HCT116 (cell line): ENCODE measurements around the gene ATAD1. TPM values are rescaled to one million over a fixed set of nuclear protein-coding genes. Genes with fewer than 3 reads are reported as not detected.
"Not testable (repeated sequence)": the region's sequence is repeated elsewhere in the genome, so short reads cannot be mapped to it uniquely, and the experiment has no call there.

Experiments
- ATAC-seq: fragments of 200-7000 bp; cut with Tn5 transposase; 2 replicates; pipeline ENCODE4 v1.9.1; 2020; ENCODE audit warnings: mild to moderate bottlenecking, moderate library complexity
- BruUV-seq: library from RNA; stranded (reverse); fragments of 400-500 nt; replicated peaks from 2 replicates; lab custom pipeline; 2021; lab: Mats Ljungman, UMichigan
- CTCF ChIA-PET: fragments of 300-600 bp; sonication (Branson Sonifier 250); formaldehyde crosslinking; loops from one replicate; lab custom pipeline; 2021; ENCODE audit warnings: antibody characterized with exemption; lab: Charles Lee
- POLR2A ChIA-PET: fragments of 300-600, 350-600 bp; sonication (Branson Sonifier 250); formaldehyde crosslinking; loops from one replicate; lab custom pipeline; 2021; ENCODE audit warnings: antibody characterized with exemption; lab: Charles Lee
- RAD21 ChIA-PET, 2 experiments: fragments of 300-600 bp; sonication (Branson Sonifier 250); formaldehyde crosslinking; loops; one replicate each; lab custom pipeline; 2023; ENCODE audit warnings: low total read pairs in 2 of 2; ENCODE audit not compliant: uncharacterized antibody in 2 of 2, unreplicated experiment in 2 of 2, low non-redundant PET in 1 of 2; lab: Charles Lee
- DNase-seq: peaks from one replicate; pipeline ENCODE4 v3.0.0-alpha.2; 2010; ENCODE audit warnings: low read depth, low spot score
- H2AFZ ChIP-seq: fragments of 200-600 bp; shearing (Covaris generic), sonication (generic); 2 replicates; pipeline ENCODE4 v1.6.1; 2017; ENCODE audit warnings: low read depth, mixed run types, mixed read lengths, antibody characterized with exemption, low read length; ENCODE audit not compliant: poor library complexity, severe bottlenecking
- H3K27ac ChIP-seq: 2 replicates; pipeline ENCODE4 v1.5.1; 2012; ENCODE audit warnings: low read depth, low read length
- H3K27me3 ChIP-seq: fragments of 200-600 bp; sonication (generic); 2 replicates; pipeline ENCODE4 v1.6.1; 2016; ENCODE audit warnings: mixed run types, low read length, mixed read lengths; ENCODE audit not compliant: insufficient read depth
- H3K36me3 ChIP-seq, 2 experiments: fragments of 200-500 bp in 1 of 2; fragments of 200-600 bp in 1 of 2; sonication (Bioruptor generic) in 1 of 2; sonication (generic) in 1 of 2; 2 replicates each; pipeline versions ENCODE4 v1.5.1 to v1.6.1; 2014 to 2016; ENCODE audit warnings: low read length in 2 of 2, inconsistent platforms in 1 of 2, mixed read lengths in 1 of 2, mixed run types in 1 of 2; ENCODE audit not compliant: insufficient read depth in 2 of 2, control insufficient read depth in 1 of 2
- H3K4me1 ChIP-seq, 2 experiments: fragments of 200-600 bp in 1 of 2; sonication (generic) in 1 of 2; 2 replicates each; pipeline versions ENCODE4 v1.5.1 to v1.6.1; 2012 to 2017; ENCODE audit warnings: low read length in 2 of 2, inconsistent platforms in 1 of 2, mild to moderate bottlenecking in 1 of 2, mixed read lengths in 1 of 2, mixed run types in 1 of 2, moderate library complexity in 1 of 2; ENCODE audit not compliant: insufficient read depth in 2 of 2, control insufficient read depth in 1 of 2
- H3K4me2 ChIP-seq: fragments of 200-600 bp; sonication (generic); 2 replicates; pipeline ENCODE4 v1.6.1; 2017; ENCODE audit warnings: mixed run types, low read length, mixed read lengths
- H3K4me3 ChIP-seq, 2 experiments: fragments of 200-600 bp in 1 of 2; sonication (generic) in 1 of 2; replicated peaks in 1 of 2; 2 replicates each; pipeline ENCODE4 v1.5.1; 2011 to 2016; ENCODE audit warnings: low read length in 2 of 2, control low read depth in 1 of 2, low read depth in 1 of 2, mild to moderate bottlenecking in 1 of 2, mixed read lengths in 1 of 2, mixed run types in 1 of 2
- H3K79me2 ChIP-seq: fragments of 200-600 bp; sonication (generic); 2 replicates; pipeline ENCODE4 v1.6.1; 2017; ENCODE audit warnings: mild to moderate bottlenecking, mixed run types, low read length, moderate library complexity, mixed read lengths; ENCODE audit not compliant: insufficient read depth
- H3K9ac ChIP-seq: fragments of 200-600 bp; sonication (generic); 2 replicates; pipeline ENCODE4 v1.6.1; 2016; ENCODE audit warnings: low read length, mixed read lengths
- H3K9me2 ChIP-seq: fragments of 200-600 bp; sonication (generic), shearing (Covaris generic); 2 replicates; pipeline ENCODE4 v1.6.1; 2017; ENCODE audit warnings: mixed run types, mild to moderate bottlenecking, moderate library complexity; ENCODE audit not compliant: insufficient read depth
- H3K9me3 ChIP-seq, 2 experiments: fragments of 200-500 bp in 1 of 2; fragments of 200-600 bp in 1 of 2; sonication (Bioruptor generic) in 1 of 2; sonication (generic) in 1 of 2; 2 replicates each; pipeline ENCODE4 v1.6.1; 2014 to 2017; ENCODE audit warnings: low read length in 2 of 2, mixed read lengths in 2 of 2, inconsistent platforms in 1 of 2, low read depth in 1 of 2, mild to moderate bottlenecking in 1 of 2, mixed run types in 1 of 2, moderate library complexity in 1 of 2; ENCODE audit not compliant: control insufficient read depth in 1 of 2, insufficient read depth in 1 of 2
- H4K20me1 ChIP-seq: fragments of 200-600 bp; sonication (generic), shearing (Covaris generic); 2 replicates; pipeline ENCODE4 v1.6.1; 2017; ENCODE audit warnings: mixed run types, mild to moderate bottlenecking, moderate library complexity; ENCODE audit not compliant: insufficient read depth
- CBX3 ChIP-seq: IDR thresholded peaks from 2 replicates; pipeline ENCODE4 v1.6.1; 2012; ENCODE audit warnings: low read depth
- CEBPB ChIP-seq: IDR thresholded peaks from 2 replicates; pipeline ENCODE4 v1.6.1; 2012; ENCODE audit warnings: low read depth
- EGR1 ChIP-seq: IDR thresholded peaks from 2 replicates; pipeline ENCODE4 v1.6.1; 2012; ENCODE audit warnings: low read depth
- ELF1 ChIP-seq: IDR thresholded peaks from 2 replicates; pipeline ENCODE4 v1.6.1; 2012; ENCODE audit warnings: low read depth, borderline replicate concordance
- EZH2 ChIP-seq: fragments of 200-600 bp; sonication (generic); IDR thresholded peaks from 2 replicates; pipeline ENCODE4 v1.6.1; 2017; ENCODE audit warnings: antibody characterized with exemption, mixed run types
- EZH2phosphoT487 ChIP-seq: fragments of 200-600 bp; IDR thresholded peaks from 2 replicates; pipeline ENCODE4 v1.6.1; 2018; ENCODE audit warnings: antibody characterized with exemption, borderline replicate concordance
- FOSL1 ChIP-seq: IDR thresholded peaks from 2 replicates; pipeline ENCODE4 v1.6.1; 2012; ENCODE audit warnings: low read depth
- JUND ChIP-seq: IDR thresholded peaks from 2 replicates; pipeline ENCODE4 v1.6.1; 2012
- MAX ChIP-seq: IDR thresholded peaks from 2 replicates; pipeline ENCODE4 v1.6.1; 2012
- POLR2A ChIP-seq: IDR thresholded peaks from 2 replicates; pipeline ENCODE4 v1.7.0; 2011; ENCODE audit warnings: borderline replicate concordance; ENCODE audit not compliant: insufficient read depth, insufficient read length; ENCODE audit errors: extremely low read depth
- SIN3A ChIP-seq: IDR thresholded peaks from 2 replicates; pipeline ENCODE4 v1.6.1; 2012; ENCODE audit warnings: low read depth
- ZBTB33 ChIP-seq: IDR thresholded peaks from 2 replicates; pipeline ENCODE4 v1.6.1; 2011; ENCODE audit warnings: mild to moderate bottlenecking, low read length, moderate library complexity; ENCODE audit not compliant: insufficient replicate concordance; ENCODE audit errors: extremely low read depth
- ZFX ChIP-seq: fragments of 450-650 bp; IDR thresholded peaks from 2 replicates; pipeline ENCODE4 v1.6.1; 2017
- ZNF274 ChIP-seq: fragments of 200-500 bp; sonication (Bioruptor generic); IDR thresholded peaks from 2 replicates; pipeline ENCODE4 v1.6.1; 2014; ENCODE audit warnings: mild to moderate bottlenecking, low read depth, low read length, inconsistent platforms
- intact Hi-C: fragments of 100-400 bp; cut with micrococcal nuclease; formaldehyde crosslinking; loops from 2 replicates; pipeline ENCODE4 v1.10.0; 2022
- total RNA-seq: library from RNA; stranded (reverse); gene quantifications from one replicate; pipeline ENCODE4 v1.2.1, GENCODE V29; 2021; ENCODE audit not compliant: unreplicated experiment
- TF ChIP-seq, protein P1 (sequence below), 3 experiments: fragments of 200-600 bp in 1 of 3; sonication (generic) in 1 of 3; IDR thresholded peaks in 2 of 3; conservative IDR thresholded peaks in 1 of 3; 2 replicates each; pipeline ENCODE4 v1.5.1; 2012 to 2017; ENCODE audit warnings: low read depth in 2 of 3, low read length in 2 of 3, antibody characterized with exemption in 1 of 3, borderline replicate concordance in 1 of 3, control low read depth in 1 of 3, mild to moderate bottlenecking in 1 of 3, mixed read lengths in 1 of 3, mixed run types in 1 of 3, moderate library complexity in 1 of 3; ENCODE audit not compliant: insufficient read depth in 1 of 3

Gene ATAD1
- total RNA-seq, 1 experiment from 2014 or later, result 66.4 TPM

- Histone ChIP-seq H3K4me3 (peak overlapping the region; percentile 84 to 93), H3K36me3 (0 out of 4 replicates have a peak, but pooled peaks cover 0 to 6% of the 10 kb centered on the region in 2 experiments), H3K79me2 (peaks cover 61% of the 10 kb centered on the region)
- BruUV-seq, result no TSS peak
- CTCF ChIA-PET, result no interaction called here
- POLR2A ChIA-PET, result no interaction called here
- RAD21 ChIA-PET, result no interaction called here
- TF ChIP-seq, protein P1, sequence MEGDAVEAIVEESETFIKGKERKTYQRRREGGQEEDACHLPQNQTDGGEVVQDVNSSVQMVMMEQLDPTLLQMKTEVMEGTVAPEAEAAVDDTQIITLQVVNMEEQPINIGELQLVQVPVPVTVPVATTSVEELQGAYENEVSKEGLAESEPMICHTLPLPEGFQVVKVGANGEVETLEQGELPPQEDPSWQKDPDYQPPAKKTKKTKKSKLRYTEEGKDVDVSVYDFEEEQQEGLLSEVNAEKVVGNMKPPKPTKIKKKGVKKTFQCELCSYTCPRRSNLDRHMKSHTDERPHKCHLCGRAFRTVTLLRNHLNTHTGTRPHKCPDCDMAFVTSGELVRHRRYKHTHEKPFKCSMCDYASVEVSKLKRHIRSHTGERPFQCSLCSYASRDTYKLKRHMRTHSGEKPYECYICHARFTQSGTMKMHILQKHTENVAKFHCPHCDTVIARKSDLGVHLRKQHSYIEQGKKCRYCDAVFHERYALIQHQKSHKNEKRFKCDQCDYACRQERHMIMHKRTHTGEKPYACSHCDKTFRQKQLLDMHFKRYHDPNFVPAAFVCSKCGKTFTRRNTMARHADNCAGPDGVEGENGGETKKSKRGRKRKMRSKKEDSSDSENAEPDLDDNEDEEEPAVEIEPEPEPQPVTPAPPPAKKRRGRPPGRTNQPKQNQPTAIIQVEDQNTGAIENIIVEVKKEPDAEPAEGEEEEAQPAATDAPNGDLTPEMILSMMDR (IDR thresholded peaks at IDR 0.05 in 2 of 3, conservative IDR thresholded peaks at IDR 0.05 in 1 of 3; ENCODE audit: borderline replicate concordance in 1 of 3, insufficient read depth in 1 of 3, low read depth in 2 of 3, low read length in 2 of 3), result no peak
- TF ChIP-seq MAX (no peak), ZFX (no peak), JUND (no peak), POLR2A (no peak), ZNF274 (no peak), EZH2 (no peak), SIN3A (no peak), ZBTB33 (no peak), FOSL1 (no peak), ELF1 (no peak), CEBPB (no peak), EGR1 (no peak), EZH2phosphoT487 (no peak), CBX3 (no peak)
- TF ChIP-seq, all 23 proteins: peak for 0
- Histone ChIP-seq H3K27ac (peak overlapping the region; percentile 94), H4K20me1 (peaks cover 10% of the 10 kb centered on the region; the same call in 1 of the 2 replicates), H2AFZ (no peak overlapping the region), H3K9me3 (no peaks in the 10 kb centered on the region), H3K9ac (peak overlapping the region; percentile 88), H3K4me1 (peaks cover 14 to 28% of the 10 kb centered on the region in 2 experiments; a peak in 3 of 4 replicates), H3K27me3 (no peaks in the 10 kb centered on the region), H3K9me2 (no peaks in the 10 kb centered on the region), H3K4me2 (peak overlapping the region; percentile 97)
- DNase-seq (no peak), ATAC-seq (no peak)
- intact Hi-C loops, result loop anchor here (5.0 kb wide), 1 partner anchor 207 kb away; the partner anchor contains the start of gene PAPSS2
Observed at GRCh38 chr10:87864496-87865059, 46.6 kb upstream of the ATAD1 start.

DNA sequence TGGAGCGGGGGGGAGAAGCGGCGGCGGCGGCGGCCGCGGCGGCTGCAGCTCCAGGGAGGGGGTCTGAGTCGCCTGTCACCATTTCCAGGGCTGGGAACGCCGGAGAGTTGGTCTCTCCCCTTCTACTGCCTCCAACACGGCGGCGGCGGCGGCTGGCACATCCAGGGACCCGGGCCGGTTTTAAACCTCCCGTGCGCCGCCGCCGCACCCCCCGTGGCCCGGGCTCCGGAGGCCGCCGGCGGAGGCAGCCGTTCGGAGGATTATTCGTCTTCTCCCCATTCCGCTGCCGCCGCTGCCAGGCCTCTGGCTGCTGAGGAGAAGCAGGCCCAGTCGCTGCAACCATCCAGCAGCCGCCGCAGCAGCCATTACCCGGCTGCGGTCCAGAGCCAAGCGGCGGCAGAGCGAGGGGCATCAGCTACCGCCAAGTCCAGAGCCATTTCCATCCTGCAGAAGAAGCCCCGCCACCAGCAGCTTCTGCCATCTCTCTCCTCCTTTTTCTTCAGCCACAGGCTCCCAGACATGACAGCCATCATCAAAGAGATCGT is 46.0 kb upstream of the ATAD1 start:
- Histone ChIP-seq H3K4me1 (peaks cover 14 to 28% of the 10 kb centered on the region in 2 experiments; a peak in 3 of 4 replicates), H3K27ac (peak overlapping the region; percentile 94), H3K9ac (peak overlapping the region; percentile 88), H3K79me2 (peaks cover 55% of the 10 kb centered on the region), H3K4me2 (peak overlapping the region; percentile 97), H3K4me3 (peak overlapping the region; percentile 84 to 93), H4K20me1 (peaks cover 10% of the 10 kb centered on the region; the same call in 1 of the 2 replicates)
- H3K27me3 ChIP-seq, H3K9me3 ChIP-seq, H2AFZ ChIP-seq, DNase-seq, BruUV-seq, H3K36me3 ChIP-seq, H3K9me2 ChIP-seq: not testable (repeated sequence)
- RAD21 ChIA-PET, result interaction anchor here in 1 of 2 experiments (1.5 kb wide), 1 partner anchor 244 kb away, joined by 3 read pairs; no protein-coding TSS in a partner anchor
- intact Hi-C loops, result loop anchor here (2.0 to 5.0 kb wide), 4 partner anchors 19 to 523 kb away; partner anchors contain the start of genes ATAD1 and PAPSS2
- POLR2A ChIA-PET, result interaction anchor here (0.9 to 2.8 kb wide), 3 partner anchors 244 to 524 kb away, joined by 3 to 16 read pairs (median 12); no protein-coding TSS in a partner anchor
- peak; percentile 1; the same call in 1 of the 2 replicates for ATAC-seq
- CTCF ChIA-PET, result interaction anchor here (2.1 to 3.1 kb wide), 3 partner anchors 244 to 526 kb away, joined by 5 to 20 read pairs (median 12); no protein-coding TSS in a partner anchor
